Hindlimb muscle (tissue), 1 donor: ENCODE results near the gene RBM6. TPM values are rescaled to one million over a fixed set of nuclear protein-coding genes. Genes with fewer than 3 reads are reported as not detected.
A peak's percentile ranks its signal among the peaks of the same experiment; 100 is the strongest.
"Not testable (repeated sequence)": the region's sequence is repeated elsewhere in the genome, so short reads cannot be mapped to it uniquely, and the experiment has no call there.

Source experiments
- DNase-seq: peaks from one replicate; pipeline ENCODE4 v3.0.0-alpha.2; 2013
- polyA plus RNA-seq: library from polyadenylated mRNA; unstranded; fragments of 120-200 nt; gene quantifications from one replicate; pipeline ENCODE4 v1.2.1, GENCODE V29; 2013; ENCODE audit not compliant: insufficient read length

The RBM6 gene
- polyA plus RNA-seq, 1 donor = 74.8 TPM

DNA sequence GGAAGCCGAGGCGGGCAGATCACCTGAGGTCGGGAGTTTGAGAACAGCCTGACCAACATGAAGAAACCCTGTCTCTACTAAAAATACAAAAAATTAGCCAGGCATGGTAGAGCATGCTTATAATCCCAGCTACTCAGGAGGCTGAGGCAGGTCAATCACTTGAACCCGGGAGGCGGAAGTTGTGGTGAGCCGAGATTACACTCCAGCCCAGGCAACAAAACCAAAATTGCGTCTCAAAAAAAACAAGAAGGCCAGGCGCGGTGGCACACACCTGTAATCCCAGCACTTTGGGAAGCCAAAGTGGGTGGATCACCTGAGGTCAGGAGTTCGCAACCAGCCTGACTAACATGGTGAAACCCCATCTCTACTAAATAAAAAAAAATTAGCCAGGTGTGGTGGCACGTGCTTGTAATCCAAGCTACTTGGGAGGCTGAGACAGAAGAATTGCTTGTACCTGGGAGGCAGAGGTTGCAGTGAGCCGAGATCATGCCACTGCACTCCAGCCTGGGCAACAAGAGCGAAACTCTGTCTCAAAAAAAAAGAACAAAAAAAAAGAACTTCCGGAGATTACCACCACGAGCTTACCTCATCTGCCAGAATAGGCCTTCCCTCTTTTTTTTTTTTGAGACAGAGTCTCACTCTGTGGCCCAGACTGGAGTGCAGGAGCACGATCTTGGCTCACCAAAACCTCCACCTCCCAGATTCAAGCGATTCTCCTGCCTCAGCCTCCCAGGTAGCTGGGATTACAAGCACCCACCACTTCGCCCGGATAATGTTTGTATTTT, 22.0 kb upstream of the RBM6 start:
- DNase-seq = not testable (repeated sequence)

DNA sequence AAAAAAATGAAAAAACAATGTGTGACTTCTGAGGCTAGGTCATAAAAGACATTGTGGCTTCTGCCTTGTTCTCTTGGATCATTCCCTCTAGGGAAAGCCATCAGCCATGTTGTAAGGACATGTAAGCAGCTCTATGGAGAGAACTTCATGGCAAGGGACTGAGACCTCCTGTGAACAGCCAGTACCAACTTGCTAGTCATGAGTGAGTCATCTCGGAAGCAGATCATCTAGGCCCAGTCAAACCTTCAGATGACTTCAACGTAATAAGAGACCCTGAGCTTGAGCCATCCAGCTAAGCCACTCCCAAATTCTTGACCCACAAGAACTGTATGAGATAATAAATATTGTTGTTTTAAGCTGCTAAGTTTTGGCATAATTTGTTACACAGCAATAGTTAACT, 15.3 kb upstream of the RBM6 start:
- no peak for DNase-seq

DNA sequence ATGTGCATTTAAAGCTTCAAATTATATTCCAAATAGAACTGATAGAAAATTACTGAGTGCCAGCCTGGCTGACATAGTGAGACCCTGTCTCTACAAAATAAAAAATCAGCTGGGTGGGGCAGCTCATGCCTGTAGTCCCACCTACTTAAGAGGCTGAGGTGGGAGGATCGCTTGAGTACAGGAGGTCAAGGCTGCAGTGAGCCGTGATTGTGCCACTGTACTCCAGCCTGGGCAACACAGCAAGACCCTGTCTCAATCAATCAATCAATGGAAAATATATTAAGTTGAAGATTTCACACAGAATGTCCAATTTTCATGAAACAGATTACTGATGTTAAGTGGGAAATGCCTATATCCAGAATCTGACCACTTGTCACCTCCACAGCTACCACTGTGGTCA, 14.5 kb upstream of the RBM6 start:
- DNase-seq = no peak

DNA sequence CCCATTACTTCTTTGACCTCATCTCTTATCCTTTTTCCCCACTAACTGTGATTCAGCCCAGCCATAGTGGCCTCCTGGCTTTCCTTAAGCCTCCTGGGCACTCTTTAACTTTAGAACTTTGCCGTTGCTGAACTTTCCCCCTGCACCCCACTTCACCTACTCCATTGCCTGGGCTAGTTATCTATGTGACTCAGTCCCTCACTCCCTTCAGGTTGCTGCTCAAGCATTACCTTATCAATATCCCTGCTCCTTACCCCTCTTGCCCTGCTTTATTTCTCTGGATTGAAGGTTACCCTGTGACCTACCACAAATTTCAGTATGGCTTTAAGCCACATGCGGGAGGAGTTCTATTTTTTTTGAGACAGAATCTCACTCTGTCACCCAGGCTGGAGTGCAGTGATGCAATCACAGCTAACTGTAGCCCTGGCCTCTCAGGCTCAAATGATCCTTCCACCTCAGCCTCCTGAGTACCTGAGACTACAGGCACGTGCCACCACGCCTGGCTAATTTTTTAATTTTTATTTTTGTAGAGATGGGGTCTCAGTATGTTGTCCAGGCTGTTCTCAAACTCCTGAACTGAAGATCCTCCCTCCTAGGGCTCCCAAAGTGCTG, 13.7 kb upstream of the RBM6 start:
- DNase-seq = no peak

DNA sequence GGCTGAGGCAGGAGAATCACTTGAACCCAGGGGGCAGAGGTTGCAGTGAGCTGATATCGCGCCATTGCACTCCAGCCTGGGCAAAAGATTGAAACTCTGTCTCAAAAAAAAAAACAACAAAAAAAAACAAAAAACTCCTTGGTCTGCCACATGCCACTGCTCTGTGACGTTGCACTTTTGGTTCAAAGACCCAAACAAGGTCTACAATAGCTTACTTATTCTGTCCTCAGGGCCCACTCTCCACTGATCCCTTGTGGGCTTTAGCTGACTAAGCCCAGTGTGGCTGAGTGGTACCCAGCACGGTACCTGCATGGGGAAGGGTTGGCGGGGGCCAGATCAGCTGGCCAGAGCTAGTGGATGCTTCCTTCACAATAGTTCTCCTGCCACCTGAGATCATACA, 12.2 kb upstream of the RBM6 start:
- no peak for DNase-seq

DNA sequence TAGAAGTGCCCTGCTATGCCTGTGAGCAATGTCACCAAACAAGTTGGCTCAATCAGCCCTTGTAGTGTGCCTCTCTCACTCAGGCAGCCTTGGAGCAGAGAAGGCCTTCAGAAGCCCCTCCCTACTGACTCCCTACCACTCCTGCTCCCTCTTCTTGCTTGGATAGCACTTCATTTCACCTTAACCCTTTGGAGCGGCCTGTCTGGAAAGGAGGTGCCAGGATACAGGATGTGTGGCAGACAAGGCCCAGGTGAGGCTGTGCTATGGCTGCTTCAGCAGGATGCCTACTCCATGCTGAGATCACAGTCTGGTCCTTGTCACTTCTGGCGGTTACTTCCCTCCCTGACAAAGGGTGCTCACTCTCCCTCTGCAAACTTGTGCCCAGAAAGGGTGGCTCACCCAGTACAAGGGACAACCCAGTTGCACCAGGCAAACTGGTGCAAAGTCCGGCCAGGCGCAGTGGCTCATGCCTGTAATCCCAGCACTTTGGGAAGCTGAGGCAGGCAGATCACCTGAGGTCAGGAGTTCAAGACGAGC, 11.4 kb upstream of the RBM6 start:
- DNase-seq = no peak

DNA sequence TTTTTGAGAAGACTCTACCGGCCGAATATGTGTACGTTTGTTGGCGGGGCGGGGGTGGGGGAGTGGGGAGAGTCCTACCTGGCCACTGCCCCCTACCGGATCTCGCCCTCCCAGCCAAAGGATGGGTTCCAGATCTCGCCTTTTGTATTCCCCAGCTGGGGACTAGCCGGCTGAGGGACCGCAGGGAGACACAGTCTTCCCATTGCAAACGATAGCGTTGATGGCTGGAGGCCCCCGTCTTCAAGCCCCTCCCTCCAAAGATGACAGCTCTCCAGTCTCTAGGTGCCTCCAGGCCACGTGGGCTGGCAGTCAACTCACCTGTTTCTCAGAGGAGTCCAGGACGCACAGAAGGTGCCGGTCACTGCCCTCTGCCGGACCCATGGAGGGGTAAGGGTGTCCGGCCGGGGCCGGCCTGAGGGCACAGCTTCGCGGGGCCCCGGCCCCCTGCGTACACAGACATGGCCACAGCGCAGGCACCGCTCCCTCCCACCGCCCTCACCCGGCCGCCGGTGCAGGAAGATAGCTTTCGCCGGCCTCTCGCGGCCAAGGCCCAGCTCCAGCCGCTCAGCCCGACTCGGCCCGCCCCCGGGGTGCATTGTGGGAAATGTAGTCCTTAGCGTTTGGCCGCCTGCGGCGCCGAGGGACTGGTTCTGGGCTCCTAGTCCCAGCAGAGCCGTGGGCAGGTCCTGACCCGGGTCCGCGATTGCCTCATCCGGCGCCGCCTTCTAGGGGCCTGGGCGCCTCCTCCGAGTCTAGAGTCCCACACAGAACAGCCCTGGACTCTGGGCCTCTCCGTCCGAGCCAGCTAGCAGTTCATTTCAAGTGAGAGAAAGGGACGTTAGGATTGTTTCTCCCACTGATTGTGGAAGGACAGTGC, 10.4 kb upstream of the RBM6 start, which contains the start of gene MON1A:
MON1A (minus strand) TSS at position 521 of the 877 bp plus-strand sequence. CDS start 16,465 bp downstream, outside the sequence.
- peak; percentile 90 for DNase-seq

DNA sequence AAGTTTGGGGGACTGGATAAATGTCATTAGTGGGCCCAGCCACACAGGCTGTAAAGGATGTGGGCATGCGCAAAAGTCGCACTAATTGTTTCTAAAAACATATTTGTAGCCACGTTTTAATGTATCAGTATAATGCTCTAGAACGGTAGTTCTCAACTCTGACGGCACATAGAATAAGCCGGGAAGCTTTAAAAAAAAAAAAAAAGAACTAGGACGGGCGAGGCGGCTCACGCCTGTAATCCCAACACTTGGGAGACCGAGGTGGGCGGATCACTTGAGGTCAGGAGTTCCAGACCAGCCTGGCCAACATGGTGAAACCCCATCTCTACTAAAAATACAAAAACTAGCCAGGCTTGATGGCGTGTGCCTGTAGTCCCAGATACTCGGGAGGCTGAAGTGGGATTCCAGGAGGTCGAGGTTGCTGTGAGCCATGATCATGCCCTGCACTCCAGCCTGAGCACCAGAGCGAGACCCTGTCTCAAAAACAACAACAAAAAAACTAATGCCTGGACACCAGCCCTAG, 9.7 kb upstream of the RBM6 start:
- no peak for DNase-seq

DNA sequence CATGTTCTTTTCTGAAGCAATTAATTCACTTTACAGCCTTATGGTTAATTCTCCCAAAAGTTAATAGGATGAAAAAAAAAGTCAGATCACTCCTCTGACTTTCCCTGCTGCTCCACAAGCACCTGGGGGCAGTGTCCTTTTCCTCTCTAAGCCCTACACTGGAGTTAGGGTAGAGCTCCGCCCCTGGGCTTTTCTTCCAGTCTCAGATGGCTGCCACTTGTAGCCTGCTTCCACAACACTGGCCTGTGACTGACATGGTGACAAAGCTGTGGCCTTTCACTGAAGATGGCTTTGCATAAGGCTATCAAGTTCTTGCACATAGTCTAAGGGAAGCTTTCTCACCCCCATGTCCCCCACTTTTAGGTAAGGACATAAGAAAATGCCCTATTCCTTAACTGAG, 9.0 kb upstream of the RBM6 start:
- no peak for DNase-seq

DNA sequence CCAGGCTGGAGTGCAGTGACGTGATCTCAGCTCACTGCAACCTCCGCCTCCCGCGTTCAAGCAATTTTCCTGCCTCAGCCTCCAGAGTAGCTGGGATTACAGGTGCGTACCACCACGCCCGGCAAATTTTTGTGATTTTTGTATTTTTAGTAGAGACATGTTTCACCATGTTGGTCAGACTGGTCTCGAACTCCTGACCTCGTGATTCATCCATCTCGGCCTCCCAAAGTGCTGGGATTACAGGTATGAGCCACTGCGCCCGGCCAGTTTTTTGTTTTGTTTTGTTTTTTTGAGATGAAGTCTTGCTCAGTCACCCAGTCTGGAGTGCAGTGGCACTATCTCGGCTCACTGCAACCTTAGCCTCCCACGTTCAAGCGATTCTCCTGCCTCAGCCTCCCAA, 7.7 kb upstream of the RBM6 start:
- DNase-seq = not testable (repeated sequence)

DNA sequence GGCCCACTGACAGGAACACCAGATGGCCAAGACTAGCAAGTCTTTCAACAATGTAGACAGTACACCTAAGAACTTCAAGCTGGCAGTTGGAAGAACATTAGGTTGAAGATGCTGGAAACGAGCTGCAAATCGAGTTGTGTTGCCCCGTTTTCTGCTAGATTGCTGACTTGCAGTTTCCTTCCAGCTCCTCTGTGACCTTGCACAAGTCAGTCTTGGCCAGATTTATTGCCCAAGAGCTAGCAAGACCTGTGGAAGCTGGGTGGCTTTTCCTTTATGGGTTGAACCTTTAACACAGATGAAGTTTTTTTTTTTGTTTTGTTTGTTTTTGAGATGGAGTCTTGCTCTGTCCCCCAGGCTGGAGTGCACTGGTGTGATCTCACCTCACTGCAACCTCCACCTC, 2.9 kb upstream of the RBM6 start:
- no peak for DNase-seq

DNA sequence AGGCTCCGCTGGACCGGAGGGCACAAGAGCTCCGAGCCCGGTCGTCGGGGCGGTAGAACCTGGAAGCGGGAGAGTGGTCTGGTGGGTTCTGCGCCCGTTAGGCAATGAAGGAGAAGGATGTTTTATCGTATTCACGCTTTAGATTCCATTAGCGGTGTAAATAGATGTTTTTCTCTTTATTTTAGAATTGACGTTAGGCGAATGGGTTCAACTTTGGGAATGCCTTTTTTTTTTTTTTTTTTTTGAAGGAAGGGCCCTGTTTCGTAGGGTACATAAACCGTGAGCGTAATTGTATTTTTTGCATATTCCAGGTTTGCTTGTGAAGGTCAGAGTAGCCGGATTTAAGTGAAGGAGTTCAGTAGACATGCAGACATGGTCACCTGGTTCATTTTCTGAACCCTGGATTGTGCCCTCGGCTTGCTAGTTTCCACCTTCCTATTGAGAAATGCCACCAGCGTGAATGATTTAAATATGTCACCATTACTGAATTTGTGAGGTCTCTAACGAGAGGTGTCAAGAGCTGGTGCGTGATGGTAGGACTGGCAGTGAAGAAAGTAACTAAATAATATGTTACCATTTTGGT, 808 bp downstream of the RBM6 start:
- no peak for DNase-seq

DNA sequence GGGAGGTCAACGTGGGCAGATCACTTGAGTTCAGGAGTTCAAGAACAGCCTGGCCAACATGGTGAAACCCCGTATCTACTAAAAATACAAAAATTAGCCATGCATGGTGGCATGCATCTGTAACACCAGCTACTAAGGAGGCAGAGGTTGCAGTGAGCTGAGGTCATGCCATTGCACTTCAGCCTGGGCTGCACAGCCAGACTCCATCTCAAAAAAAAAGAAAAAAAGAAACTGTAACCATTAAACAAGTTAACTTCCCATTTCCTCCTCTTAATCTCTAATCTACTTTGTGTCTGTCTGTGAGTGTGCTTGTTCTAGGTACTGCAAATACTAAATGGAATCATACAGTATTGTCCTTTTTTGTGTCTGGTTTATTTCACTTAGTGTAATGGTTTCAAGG, 2.7 kb downstream of the RBM6 start:
- DNase-seq = no peak

DNA sequence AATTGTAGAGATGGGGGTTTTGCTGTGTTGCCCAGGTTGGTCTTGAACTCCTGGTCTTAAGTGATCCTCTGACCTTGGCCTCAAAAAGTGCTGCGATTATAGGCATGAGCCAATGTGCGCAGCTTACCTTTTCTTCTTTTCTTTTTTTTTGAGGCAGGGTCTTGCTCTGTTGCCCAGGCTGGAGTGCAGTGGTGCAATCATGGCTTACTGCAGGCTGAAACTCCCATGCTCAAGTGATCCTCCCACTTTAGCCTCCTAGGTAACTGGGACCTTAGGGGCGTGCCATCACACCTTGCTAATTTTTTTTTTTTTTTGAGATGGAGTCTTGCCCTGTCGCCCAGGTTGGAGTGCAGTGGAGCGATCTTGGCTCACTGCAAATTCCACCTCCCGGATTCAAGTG, 13.0 kb downstream of the RBM6 start:
- no peak for DNase-seq

DNA sequence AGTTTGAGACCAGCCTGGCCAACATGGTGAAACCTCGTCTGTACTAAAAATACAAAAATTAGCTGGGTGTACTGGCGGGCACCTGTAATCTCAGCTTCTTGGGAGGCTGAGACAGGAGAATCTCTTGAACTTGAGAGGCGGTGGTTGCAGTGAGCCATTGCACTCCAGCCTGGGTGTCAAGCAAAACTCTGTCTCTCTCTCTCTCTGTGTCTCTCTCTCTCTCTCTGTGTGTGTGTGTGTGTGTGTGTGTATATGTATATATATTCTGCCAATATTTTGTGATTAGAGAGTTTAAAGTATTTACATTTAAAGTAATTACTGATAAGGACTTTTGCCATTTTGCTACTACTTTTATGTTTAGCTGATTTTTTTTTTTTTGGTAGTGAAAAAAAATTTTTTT, 15.7 kb downstream of the RBM6 start:
- no peak for DNase-seq

DNA sequence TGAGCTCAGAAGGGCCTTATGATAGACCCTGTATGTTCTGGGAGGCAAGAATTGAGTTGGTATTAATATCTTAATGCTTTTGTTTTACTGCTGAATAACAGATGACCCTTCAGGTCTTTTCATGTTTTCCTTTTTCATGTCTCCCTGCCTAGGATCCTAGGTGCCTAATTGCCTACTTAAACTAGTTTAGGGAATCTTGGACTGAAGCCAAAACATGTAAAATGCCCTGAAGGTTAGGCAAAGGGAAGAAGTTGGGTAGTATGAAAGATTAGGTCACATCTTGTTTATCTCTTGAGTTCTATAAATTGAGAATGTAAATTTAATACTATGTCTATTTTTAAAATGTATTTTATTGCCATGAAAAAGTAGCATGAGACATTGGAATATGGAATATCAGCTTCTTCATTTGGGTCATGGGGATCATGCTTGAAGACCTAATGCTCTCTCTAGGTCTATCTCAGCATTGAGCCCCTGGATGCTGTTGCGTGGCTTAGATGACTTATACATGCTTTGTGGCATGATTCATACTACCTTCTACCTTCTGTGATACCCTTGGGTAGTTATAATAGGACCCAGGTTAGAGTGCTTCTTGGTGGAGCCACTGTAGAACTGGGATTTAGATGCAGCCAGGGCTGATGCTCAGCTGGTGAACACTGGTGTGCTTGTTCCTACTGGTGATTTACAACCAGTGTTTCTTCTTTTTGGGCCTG, 26.4 kb downstream of the RBM6 start:
- DNase-seq = no peak

DNA sequence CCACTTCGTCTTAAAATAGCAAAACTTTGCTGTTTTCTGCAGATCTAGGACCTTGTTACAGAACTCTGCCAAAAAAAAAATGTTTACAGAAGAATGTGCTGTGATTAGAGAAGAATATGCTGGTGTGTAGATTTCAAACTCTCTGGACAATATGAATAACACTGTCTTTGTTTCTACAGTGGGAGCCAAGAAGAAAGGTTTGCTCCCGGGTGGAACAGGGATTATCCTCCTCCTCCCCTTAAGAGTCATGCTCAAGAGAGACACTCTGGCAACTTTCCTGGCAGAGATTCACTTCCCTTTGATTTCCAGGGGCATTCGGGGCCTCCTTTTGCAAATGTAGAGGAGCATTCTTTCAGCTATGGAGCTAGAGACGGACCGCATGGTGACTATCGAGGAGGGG, 27.3 kb downstream of the RBM6 start:
- no peak for DNase-seq

DNA sequence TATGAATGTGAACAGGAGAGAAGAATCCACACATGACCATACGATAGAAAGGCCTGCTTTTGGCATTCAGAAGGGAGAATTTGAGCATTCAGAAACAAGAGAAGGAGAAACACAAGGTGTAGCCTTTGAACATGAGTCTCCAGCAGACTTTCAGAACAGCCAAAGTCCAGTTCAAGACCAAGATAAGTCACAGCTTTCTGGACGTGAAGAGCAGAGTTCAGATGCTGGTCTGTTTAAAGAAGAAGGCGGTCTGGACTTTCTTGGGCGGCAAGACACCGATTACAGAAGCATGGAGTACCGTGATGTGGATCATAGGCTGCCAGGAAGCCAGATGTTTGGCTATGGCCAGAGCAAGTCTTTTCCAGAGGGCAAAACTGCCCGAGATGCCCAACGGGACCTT, 28.4 kb downstream of the RBM6 start:
- no peak for DNase-seq

DNA sequence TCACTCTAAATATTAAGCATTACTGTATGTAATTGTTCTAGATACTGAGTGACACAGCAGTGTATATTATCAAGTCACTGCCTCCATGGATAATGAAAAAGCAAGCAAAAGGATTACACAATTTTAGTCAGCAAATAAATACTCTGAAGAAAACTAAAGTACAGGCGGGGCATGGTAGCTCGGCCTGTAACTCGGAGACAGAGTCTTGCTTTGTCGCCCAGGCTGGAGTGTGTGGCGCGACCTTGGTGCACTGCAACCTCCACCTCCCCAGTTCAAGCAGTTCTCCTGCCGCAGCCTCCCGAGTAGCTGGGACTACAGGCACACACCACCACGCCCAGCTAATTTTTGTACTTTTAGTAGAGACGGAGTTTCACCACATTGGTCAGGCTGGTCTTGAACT, 32.7 kb downstream of the RBM6 start:
- no peak for DNase-seq

DNA sequence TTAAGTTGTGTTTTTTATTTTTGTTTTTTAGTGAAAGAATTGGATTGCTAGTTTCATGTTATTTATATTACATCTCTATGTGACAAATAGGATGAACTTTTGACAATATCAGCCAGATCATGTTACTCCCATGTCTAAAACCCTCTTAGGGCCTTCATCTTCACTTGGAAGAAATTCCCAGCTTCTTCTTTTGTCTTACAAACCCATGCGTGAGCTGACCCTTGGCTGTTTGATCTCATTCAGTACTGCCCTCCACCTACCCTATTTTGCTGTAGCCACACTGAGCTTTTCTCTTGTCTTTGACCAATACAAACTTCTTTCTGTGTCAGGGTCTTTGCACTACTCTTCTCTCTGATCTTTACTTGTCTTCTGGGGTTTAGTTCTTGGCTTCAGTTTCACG, 37.0 kb downstream of the RBM6 start:
- no peak for DNase-seq

DNA sequence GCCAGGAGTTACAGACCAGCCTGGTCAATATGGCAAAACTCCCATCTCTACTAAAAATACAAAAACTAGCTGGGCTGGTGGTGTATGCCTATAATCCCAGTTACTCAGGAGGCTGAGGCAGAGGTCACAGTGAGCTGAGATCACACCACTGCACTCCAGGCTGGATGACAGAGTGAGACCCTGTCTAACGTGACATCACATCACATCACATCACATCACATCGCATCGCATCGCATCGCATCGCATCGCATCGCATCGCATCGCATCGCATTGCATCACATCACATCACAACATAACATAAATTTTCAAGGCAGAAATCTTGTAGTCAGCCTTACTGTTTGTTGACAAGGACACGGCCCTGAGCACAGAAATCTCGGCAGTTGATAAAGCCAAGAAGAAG, 44.4 kb downstream of the RBM6 start:
- DNase-seq = no peak

DNA sequence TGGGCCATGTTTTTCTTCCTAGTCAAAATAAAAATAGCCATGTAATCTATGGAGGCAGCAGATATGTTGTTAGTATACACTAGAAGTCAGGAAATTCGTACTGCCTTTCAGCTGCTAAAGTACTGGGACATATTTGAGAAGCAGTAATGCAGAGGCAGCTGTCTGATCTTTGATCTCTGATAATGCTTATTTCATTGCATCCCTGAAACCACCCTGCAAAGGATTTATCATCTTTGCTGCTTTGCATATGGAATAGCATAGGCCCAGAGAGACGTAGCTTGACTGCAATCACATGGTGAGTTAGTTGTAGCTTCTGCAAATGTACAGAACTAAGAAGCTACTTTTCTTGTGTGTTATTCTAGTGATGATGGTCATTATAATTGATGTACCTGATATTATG, 52.4 kb downstream of the RBM6 start:
- no peak for DNase-seq
